Adrenal gland (tissue), 5 donors: ENCODE results near the gene KIF9.

Experiments used
- POLR2A ChIP-seq, 2 donors: fragments of 450-650 bp; IDR thresholded peaks; one replicate each; pipeline ENCODE4 v1.6.1; 2017; ENCODE audit warnings: antibody characterized with exemption in 2 of 2, mild to moderate bottlenecking in 2 of 2, moderate library complexity in 1 of 2
- TF ChIP-seq, protein P1 (sequence below), 6 experiments: fragments of 450-650 bp in 4 of 6; fragments of 200-600 bp in 2 of 6; sonication (generic) in 1 of 6; IDR thresholded peaks; 1 replicate in 5 of 6; 2 replicates in 1 of 6; pipeline versions ENCODE4 v1.5.1 to v1.8.0; 2016 to 2021; ENCODE audit warnings: antibody characterized with exemption in 6 of 6, mild to moderate bottlenecking in 2 of 6, moderate library complexity in 1 of 6
- donor health status: DM: no; HTN: no; CAD: no.

DNA sequence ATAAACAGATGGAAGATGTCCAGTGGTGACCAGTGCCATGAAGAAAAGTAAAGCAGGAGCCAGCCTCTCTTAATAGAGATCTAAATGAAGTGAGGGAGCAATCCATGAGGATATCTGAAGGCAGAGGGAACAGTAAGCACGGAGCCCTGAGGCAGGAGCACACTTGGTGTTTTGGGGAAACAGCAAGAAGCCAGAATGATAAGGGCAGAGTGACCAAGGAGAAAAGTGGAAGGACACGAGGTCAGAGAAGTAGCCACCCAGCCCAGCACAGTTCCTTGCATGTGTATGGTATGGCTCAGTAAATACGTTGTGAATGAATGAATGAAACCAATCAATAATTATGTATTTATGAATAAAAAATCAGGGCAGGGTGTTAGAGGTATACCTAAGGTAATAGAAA, 11.8 kb upstream of the KIF9 start:
- TF ChIP-seq, protein P1, sequence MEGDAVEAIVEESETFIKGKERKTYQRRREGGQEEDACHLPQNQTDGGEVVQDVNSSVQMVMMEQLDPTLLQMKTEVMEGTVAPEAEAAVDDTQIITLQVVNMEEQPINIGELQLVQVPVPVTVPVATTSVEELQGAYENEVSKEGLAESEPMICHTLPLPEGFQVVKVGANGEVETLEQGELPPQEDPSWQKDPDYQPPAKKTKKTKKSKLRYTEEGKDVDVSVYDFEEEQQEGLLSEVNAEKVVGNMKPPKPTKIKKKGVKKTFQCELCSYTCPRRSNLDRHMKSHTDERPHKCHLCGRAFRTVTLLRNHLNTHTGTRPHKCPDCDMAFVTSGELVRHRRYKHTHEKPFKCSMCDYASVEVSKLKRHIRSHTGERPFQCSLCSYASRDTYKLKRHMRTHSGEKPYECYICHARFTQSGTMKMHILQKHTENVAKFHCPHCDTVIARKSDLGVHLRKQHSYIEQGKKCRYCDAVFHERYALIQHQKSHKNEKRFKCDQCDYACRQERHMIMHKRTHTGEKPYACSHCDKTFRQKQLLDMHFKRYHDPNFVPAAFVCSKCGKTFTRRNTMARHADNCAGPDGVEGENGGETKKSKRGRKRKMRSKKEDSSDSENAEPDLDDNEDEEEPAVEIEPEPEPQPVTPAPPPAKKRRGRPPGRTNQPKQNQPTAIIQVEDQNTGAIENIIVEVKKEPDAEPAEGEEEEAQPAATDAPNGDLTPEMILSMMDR (IDR thresholded peaks at IDR 0.05) = no peak
- no peak for TF ChIP-seq POLR2A (IDR thresholded peaks at IDR 0.05)
